Measurements from ENCODE around the gene HYLS1. TPM values are rescaled to one million over a fixed set of nuclear protein-coding genes. Genes with fewer than 3 reads are reported as not detected.

The HYLS1 gene
- total RNA-seq, 4 donors from 2014 or later = 0.80 to 6.4 (median 3.4) TPM; not detected in 1

DNA sequence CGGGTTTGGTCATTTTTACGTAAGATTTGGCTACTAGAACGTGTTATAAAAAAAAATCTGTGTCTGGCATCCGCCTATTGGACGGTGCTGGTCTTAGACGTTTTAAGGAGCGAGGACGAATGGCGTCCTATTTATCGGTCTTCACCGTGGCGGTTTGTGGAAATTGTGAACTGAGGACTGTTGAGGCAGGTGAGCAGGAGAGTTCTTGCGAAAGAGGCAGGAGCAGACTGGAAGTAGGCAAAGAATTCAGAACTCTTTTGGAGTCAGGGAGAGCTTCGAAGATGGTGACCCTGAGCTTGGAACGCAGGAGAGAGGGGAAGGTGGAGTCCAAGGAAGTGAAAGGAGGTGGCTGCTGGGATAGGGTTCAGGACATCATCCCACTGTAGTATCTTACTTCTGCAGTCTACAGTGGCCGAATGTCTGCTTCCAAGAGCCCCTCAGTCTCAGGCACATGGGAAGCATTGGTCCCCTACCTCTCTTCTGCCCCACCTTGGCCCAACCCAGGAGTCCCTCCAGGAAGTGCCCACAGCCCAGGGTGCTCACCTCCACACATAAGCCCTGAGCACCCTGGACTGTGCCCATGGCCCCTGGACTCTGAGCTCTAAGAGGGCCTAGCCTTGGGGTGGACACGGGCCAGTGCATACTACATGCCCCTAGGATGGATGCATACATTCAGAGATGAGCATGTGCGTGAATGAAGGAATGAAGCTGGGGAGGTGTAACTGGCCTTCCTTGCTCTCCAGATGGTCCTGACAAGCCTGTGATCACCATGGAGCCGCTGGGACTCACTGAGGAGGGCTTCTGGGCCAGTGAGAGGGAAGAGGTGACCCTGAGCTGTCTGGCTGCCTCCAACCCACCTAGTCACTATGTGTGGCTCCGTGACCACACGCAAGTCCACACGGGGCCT, 62.1 kb downstream of the HYLS1 start:
- Histone ChIP-seq H3K4me1 (peaks cover 12 to 23% (median 22%) of the 10 kb centered on the region in 4 donors), H3K4me3 (no peak overlapping the region), H3K27me3 (no peaks in the 10 kb centered on the region), H3K9me3 (no peaks in the 10 kb centered on the region), H3K36me3 (no peaks in the 10 kb centered on the region), H3K27ac (no peak overlapping the region)
- TF ChIP-seq EP300 (IDR thresholded peaks at IDR 0.05; ENCODE audit: low read depth) (no peak), POLR2A (IDR thresholded peaks at IDR 0.05) (no peak), CTCF (IDR thresholded peaks at IDR 0.05) (no peak), POLR2AphosphoS5 (IDR thresholded peaks at IDR 0.05) (no peak)
- WGBS, 2 donors (ENCODE audit: low coverage in 1 of 2) = 89% methylated on average over 16 to 22 of the region's 22 CpGs
- DNase-seq = no peak
- intact Hi-C loops (cut with DNase I; ENCODE audit: low total_unique reads) (no loop called here), in situ Hi-C loops (cut with MboI; ENCODE audit: low pct_ligation_motif_present in 1 of 4, low pct_unique_long_range_greater_than_20kb in 1 of 4, low sequenced_read_pairs in 3 of 4) (no loop called here)

GRCh38 chr11:125950178-125950490, 62.7 kb downstream of the HYLS1 start:
- H3K27ac ChIP-seq = no peak overlapping the region
- H3K27me3 ChIP-seq = no peaks in the 10 kb centered on the region
- TF ChIP-seq CTCF (IDR thresholded peaks at IDR 0.05) = no peak
- TF ChIP-seq EP300 (IDR thresholded peaks at IDR 0.05; ENCODE audit: low read depth) = no peak
- no peak for TF ChIP-seq POLR2A (IDR thresholded peaks at IDR 0.05)
- no peak for TF ChIP-seq POLR2AphosphoS5 (IDR thresholded peaks at IDR 0.05)
- no peak for DNase-seq
- intact Hi-C loops (cut with DNase I; ENCODE audit: low total_unique reads) = no loop called here
- H3K36me3 ChIP-seq = no peaks in the 10 kb centered on the region
- WGBS, 2 donors (ENCODE audit: low coverage in 1 of 2) = 95% methylated on average over 11 of the region's 11 CpGs; no CpG with 5 or more reads in 1 of the 2 donors
- in situ Hi-C loops (cut with MboI; ENCODE audit: low pct_ligation_motif_present in 1 of 4, low pct_unique_long_range_greater_than_20kb in 1 of 4, low sequenced_read_pairs in 3 of 4) = no loop called here
- no peak overlapping the region for H3K4me3 ChIP-seq
- peaks cover 12 to 23% (median 22%) of the 10 kb centered on the region in 4 donors for H3K4me1 ChIP-seq
- no peaks in the 10 kb centered on the region for H3K9me3 ChIP-seq

Other genes with a start within 250 kb of the HYLS1 start
- not detected for gene ACRV1, start 206.8 kb upstream of the HYLS1 start, total RNA-seq
- gene PATE1, start 141.4 kb upstream of the HYLS1 start, total RNA-seq = not detected
- gene PATE2, start 108.8 kb upstream of the HYLS1 start, total RNA-seq = not detected
- gene PATE3, start 99.5 kb upstream of the HYLS1 start, total RNA-seq = not detected
- not detected for gene PATE4, start 54.4 kb upstream of the HYLS1 start, total RNA-seq
- 1 to 10 TPM in 2 of 4 donors, under 1 TPM in 2; 0.60 to 8.7 (median 4.1) TPM for gene PUS3, start 15.5 kb downstream of the HYLS1 start, total RNA-seq
- 1 to 10 TPM in 1 of 4 donors, not detected in 3; 1.5 TPM for gene DDX25, start 16.8 kb downstream of the HYLS1 start, total RNA-seq
- not detected for gene VSIG10L2, start 58.4 kb downstream of the HYLS1 start, total RNA-seq
- 10 to 100 TPM in 2 of 4 donors, 1 to 10 TPM in 2; 7.6 to 31.0 (median 9.9) TPM for gene CDON, start 175.2 kb downstream of the HYLS1 start, total RNA-seq